Measurements from ENCODE around the gene TNFAIP1. TPM values are rescaled to one million over a fixed set of nuclear protein-coding genes. Genes with fewer than 3 reads are reported as not detected.

Gene TNFAIP1
- polyA plus RNA-seq, 1 donor (not counting 4 experiments of a cell fraction or from before 2014, with no cell fraction given): 84.6 TPM

GRCh38 chr17:28370035-28370743, 34.6 kb downstream of the TNFAIP1 start, which contains the start of gene VTN:
TSS of gene VTN (minus strand) at chr17:28370307. CDS start at chr17:28370203, 104 bp downstream.
- no peak within 1 kb of the TSS for H3K9ac ChIP-seq (ENCODE audit: control insufficient read depth, extremely low read depth, insufficient read depth, low read length)
- no peak within 1 kb of the TSS for H2AFZ ChIP-seq (ENCODE audit: control insufficient read depth, low read length)
- TF ChIP-seq EZH2 (IDR thresholded peaks at IDR 0.05; ENCODE audit: low read length): no peak
- TF ChIP-seq CTCF (optimal IDR thresholded peaks at IDR 0.05 in 1 of 3, IDR thresholded peaks at IDR 0.05 in 1 of 3, conservative IDR thresholded peaks at IDR 0.05 in 1 of 3; ENCODE audit: extremely low read depth in 1 of 3, insufficient read depth in 2 of 3, low read length in 3 of 3): no peak
- dilution Hi-C loops (cut with MboI; ENCODE audit: extremely low pct_ligation_motif_present, low sequenced_read_pairs): no loop called here
- DNase-seq (ENCODE audit: low read depth, low spot score) (no peak), FAIRE-seq (no peak)
- peaks cover 18% of the 10 kb centered on the region for H3K27me3 ChIP-seq (ENCODE audit: control insufficient read depth, extremely low read depth, insufficient read depth, low read length)
- no peaks in the 10 kb centered on the region for H3K79me2 ChIP-seq (ENCODE audit: control insufficient read depth, insufficient read depth, low read length)
- H3K4me2 ChIP-seq (ENCODE audit: control insufficient read depth, extremely low read depth, insufficient read depth, low read depth, low read length): no peak within 1 kb of the TSS
- H3K36me3 ChIP-seq (ENCODE audit: control insufficient read depth in 2 of 2, extremely low read depth in 1 of 2, insufficient read depth in 2 of 2, low read length in 2 of 2): peaks cover 0 to 2% of the 10 kb centered on the region in 2 experiments
- no peaks in the 10 kb centered on the region for H4K20me1 ChIP-seq (ENCODE audit: control insufficient read depth, extremely low read depth, insufficient read depth, low read length)
- H3K27ac ChIP-seq (ENCODE audit: control insufficient read depth, insufficient read depth, low read length): no peak within 1 kb of the TSS
- no peak within 1 kb of the TSS for H3K4me3 ChIP-seq (ENCODE audit: control insufficient read depth in 2 of 3, extremely low read depth in 1 of 3, insufficient read depth in 2 of 3, low read depth in 1 of 3, low read length in 3 of 3)
- H3K9me3 ChIP-seq (ENCODE audit: control insufficient read depth, low read depth, low read length): no peaks in the 10 kb centered on the region
- no peaks in the 10 kb centered on the region for H3K9me1 ChIP-seq (ENCODE audit: control insufficient read depth, extremely low read depth, insufficient read depth, low read length)
- peaks cover 8% of the 10 kb centered on the region for H3K4me1 ChIP-seq (ENCODE audit: control insufficient read depth, extremely low read depth, insufficient read depth, low read length)

GRCh38 chr17:28370744-28371103, 35.2 kb downstream of the TNFAIP1 start:
- H3K9ac ChIP-seq (ENCODE audit: control insufficient read depth, extremely low read depth, insufficient read depth, low read length): no peak overlapping the region
- no peak for DNase-seq (ENCODE audit: low read depth, low spot score)
- H3K36me3 ChIP-seq (ENCODE audit: control insufficient read depth in 2 of 2, extremely low read depth in 1 of 2, insufficient read depth in 2 of 2, low read length in 2 of 2): no peaks in the 10 kb centered on the region
- FAIRE-seq: no peak
- no peaks in the 10 kb centered on the region for H3K9me1 ChIP-seq (ENCODE audit: control insufficient read depth, extremely low read depth, insufficient read depth, low read length)
- H3K4me3 ChIP-seq (ENCODE audit: control insufficient read depth in 2 of 3, extremely low read depth in 1 of 3, insufficient read depth in 2 of 3, low read depth in 1 of 3, low read length in 3 of 3): no peak overlapping the region
- no peaks in the 10 kb centered on the region for H4K20me1 ChIP-seq (ENCODE audit: control insufficient read depth, extremely low read depth, insufficient read depth, low read length)
- no peak overlapping the region for H2AFZ ChIP-seq (ENCODE audit: control insufficient read depth, low read length)
- peaks cover 8% of the 10 kb centered on the region for H3K4me1 ChIP-seq (ENCODE audit: control insufficient read depth, extremely low read depth, insufficient read depth, low read length)
- dilution Hi-C loops (cut with MboI; ENCODE audit: extremely low pct_ligation_motif_present, low sequenced_read_pairs): no loop called here
- H3K4me2 ChIP-seq (ENCODE audit: control insufficient read depth, extremely low read depth, insufficient read depth, low read depth, low read length): no peak overlapping the region
- no peaks in the 10 kb centered on the region for H3K79me2 ChIP-seq (ENCODE audit: control insufficient read depth, insufficient read depth, low read length)
- H3K9me3 ChIP-seq (ENCODE audit: control insufficient read depth, low read depth, low read length): no peaks in the 10 kb centered on the region
- TF ChIP-seq EZH2 (IDR thresholded peaks at IDR 0.05; ENCODE audit: low read length): no peak
- no peak for TF ChIP-seq CTCF (optimal IDR thresholded peaks at IDR 0.05 in 1 of 3, IDR thresholded peaks at IDR 0.05 in 1 of 3, conservative IDR thresholded peaks at IDR 0.05 in 1 of 3; ENCODE audit: extremely low read depth in 1 of 3, insufficient read depth in 2 of 3, low read length in 3 of 3)
- H3K27ac ChIP-seq (ENCODE audit: control insufficient read depth, insufficient read depth, low read length): no peak overlapping the region
- H3K27me3 ChIP-seq (ENCODE audit: control insufficient read depth, extremely low read depth, insufficient read depth, low read length): peaks cover 18% of the 10 kb centered on the region
